Left ventricle myocardium inferior (tissue), 1 donor: Measurements from ENCODE around the gene SCNN1G. TPM values are rescaled to one million over a fixed set of nuclear protein-coding genes. Genes with fewer than 3 reads are reported as not detected.

ENCODE experiments used
- DNase-seq: peaks from one replicate; pipeline ENCODE4 v3.0.0-alpha.2; 2020
- H3K27ac ChIP-seq: fragments of 200-600 bp; replicated peaks from 2 replicates; pipeline ENCODE4 v1.8.0; 2021
- H3K27me3 ChIP-seq: fragments of 200-600 bp; 2 replicates; pipeline ENCODE4 v1.8.0; 2021; ENCODE audit warnings: low read depth
- H3K36me3 ChIP-seq: fragments of 200-600 bp; 2 replicates; pipeline ENCODE4 v1.8.0; 2021
- H3K4me1 ChIP-seq: fragments of 200-600 bp; 2 replicates; pipeline ENCODE4 v1.8.0; 2021
- H3K4me3 ChIP-seq: fragments of 200-600 bp; 2 replicates; pipeline ENCODE4 v1.8.0; 2021; ENCODE audit warnings: mild to moderate bottlenecking, moderate library complexity
- H3K9me3 ChIP-seq: fragments of 200-600 bp; replicated peaks from 2 replicates; pipeline ENCODE4 v1.8.0; 2021
- CTCF ChIP-seq: fragments of 200-600 bp; IDR thresholded peaks from 2 replicates; pipeline ENCODE4 v1.8.0; 2021; ENCODE audit warnings: antibody characterized with exemption, mild to moderate bottlenecking, borderline replicate concordance
- intact Hi-C: fragments of 100-400 bp; cut with micrococcal nuclease; formaldehyde crosslinking; loops from one replicate; pipeline ENCODE4 v1.11.0; 2022
- total RNA-seq: library from RNA; stranded (reverse); fragmentation: NEBNext Ultra II Directional; extraction: Animal tissue kit (Norgen Biotek cat#: 25700); gene quantifications from one replicate; pipeline ENCODE4 v1.2.1, GENCODE V29; 2021
- donor health status: DM: no; HTN: yes; CAD: no; lungs with severe emphysema.

Gene SCNN1G
- total RNA-seq, 1 donor from 2014 or later: not detected

- Histone ChIP-seq H3K27ac (no peak overlapping the region), H3K27me3 (no peaks in the 10 kb centered on the region), H3K4me3 (no peak overlapping the region), H3K4me1 (no peaks in the 10 kb centered on the region), H3K9me3 (no peaks in the 10 kb centered on the region), H3K36me3 (no peaks in the 10 kb centered on the region)
- DNase-seq: no peak
- TF ChIP-seq CTCF: no peak
- intact Hi-C loops: no loop called here
Observed at GRCh38 chr16:23225634-23226033, 43.1 kb downstream of the SCNN1G start.

GRCh38 chr16:23227529-23227928 lies 45.0 kb downstream of the SCNN1G start:
- DNase-seq: no peak
- no peaks in the 10 kb centered on the region for H3K9me3 ChIP-seq
- H3K4me1 ChIP-seq: no peaks in the 10 kb centered on the region
- no peaks in the 10 kb centered on the region for H3K27me3 ChIP-seq
- H3K36me3 ChIP-seq: no peaks in the 10 kb centered on the region
- TF ChIP-seq CTCF: no peak
- H3K4me3 ChIP-seq: no peak overlapping the region
- no peak overlapping the region for H3K27ac ChIP-seq
- intact Hi-C loops: no loop called here

GRCh38 chr16:23229714-23230113 lies 47.2 kb downstream of the SCNN1G start:
- no peaks in the 10 kb centered on the region for H3K9me3 ChIP-seq
- no peak for TF ChIP-seq CTCF
- DNase-seq: no peak
- no peak overlapping the region for H3K27ac ChIP-seq
- H3K4me1 ChIP-seq: no peaks in the 10 kb centered on the region
- H3K36me3 ChIP-seq: no peaks in the 10 kb centered on the region
- intact Hi-C loops: no loop called here
- H3K27me3 ChIP-seq: no peaks in the 10 kb centered on the region
- H3K4me3 ChIP-seq: no peak overlapping the region

- Histone ChIP-seq H3K4me3 (no peak overlapping the region), H3K4me1 (no peaks in the 10 kb centered on the region)
- intact Hi-C loops: no loop called here
Observed at GRCh38 chr16:23232806-23233205, 50.3 kb downstream of the SCNN1G start.

GRCh38 chr16:23235176-23235575 lies 52.6 kb downstream of the SCNN1G start:
- intact Hi-C loops: no loop called here
- no peak for DNase-seq
- H3K9me3 ChIP-seq: no peaks in the 10 kb centered on the region
- H3K27ac ChIP-seq: no peak overlapping the region
- TF ChIP-seq CTCF: no peak
- no peaks in the 10 kb centered on the region for H3K4me1 ChIP-seq
- no peaks in the 10 kb centered on the region for H3K36me3 ChIP-seq
- no peaks in the 10 kb centered on the region for H3K27me3 ChIP-seq
- H3K4me3 ChIP-seq: no peak overlapping the region

More at GRCh38 chr16:23232806-23233205, 50.3 kb downstream of the SCNN1G start:
- DNase-seq: no peak
- Histone ChIP-seq H3K27ac (no peak overlapping the region), H3K9me3 (no peaks in the 10 kb centered on the region), H3K27me3 (no peaks in the 10 kb centered on the region), H3K36me3 (no peaks in the 10 kb centered on the region)
- no peak for TF ChIP-seq CTCF

- H3K9me3 ChIP-seq: no peaks in the 10 kb centered on the region
- intact Hi-C loops: no loop called here
- no peak for TF ChIP-seq CTCF
- no peaks in the 10 kb centered on the region for H3K36me3 ChIP-seq
- H3K27ac ChIP-seq: no peak overlapping the region
- no peaks in the 10 kb centered on the region for H3K27me3 ChIP-seq
- DNase-seq: no peak
- H3K4me1 ChIP-seq: no peaks in the 10 kb centered on the region
- no peak overlapping the region for H3K4me3 ChIP-seq
Observed at GRCh38 chr16:23236983-23237382, 54.4 kb downstream of the SCNN1G start.
